H1 (cell line): ENCODE data around the gene ERVFRD-1. TPM values are rescaled to one million over a fixed set of nuclear protein-coding genes. Genes with fewer than 3 reads are reported as not detected.

ENCODE experiments used
- CTCF ChIA-PET: fragments of 300-600 bp; sonication (Branson Sonifier 250); formaldehyde crosslinking; loops from one replicate; lab custom pipeline; 2021; ENCODE audit not compliant: partially characterized antibody; lab: Charles Lee
- POLR2A ChIA-PET: fragments of 300-600 bp; sonication (Branson Sonifier 250); formaldehyde crosslinking; loops from one replicate; lab custom pipeline; 2021; ENCODE audit warnings: inconsistent platforms; ENCODE audit not compliant: partially characterized antibody; lab: Charles Lee
- DNase-seq, 2 experiments: peaks; one replicate each; pipeline versions ENCODE4 v3.0.0 to v3.0.0-alpha.2; 2010 to 2022; ENCODE audit warnings: low spot score in 2 of 2, low read depth in 1 of 2, mixed read lengths in 1 of 2
- FAIRE-seq: peaks from 2 replicates; lab custom pipeline; 2011; peaks lifted over from hg19 to GRCh38; lab: Jason Lieb, UNC
- H2AFZ ChIP-seq: 2 replicates; pipeline ENCODE4 v1.8.1; 2012; ENCODE audit warnings: low read length, inconsistent platforms
- H2AK5ac ChIP-seq: 2 replicates; pipeline ENCODE4 v1.6.1; 2013; ENCODE audit warnings: low read depth, low read length
- H2BK120ac ChIP-seq: replicated peaks from 2 replicates; pipeline ENCODE3; 2013; ENCODE audit warnings: low read depth, low read length, inconsistent platforms
- H2BK12ac ChIP-seq: 2 replicates; pipeline ENCODE4 v1.6.1; 2013; ENCODE audit warnings: low read depth, low read length
- H2BK15ac ChIP-seq: 2 replicates; pipeline ENCODE4 v1.6.1; 2013; ENCODE audit warnings: low read length
- H2BK20ac ChIP-seq: 2 replicates; pipeline ENCODE4 v1.6.1; 2013; ENCODE audit warnings: low read length
- H2BK5ac ChIP-seq: 2 replicates; pipeline ENCODE4 v1.6.1; 2013; ENCODE audit warnings: low read depth, low read length
- H3K14ac ChIP-seq: 2 replicates; pipeline ENCODE4 v1.6.1; 2013; ENCODE audit warnings: inconsistent platforms; ENCODE audit not compliant: insufficient read length
- H3K18ac ChIP-seq: 2 replicates; pipeline ENCODE4 v1.6.1; 2013; ENCODE audit warnings: low read length; ENCODE audit errors: extremely low read depth
- H3K23ac ChIP-seq: 2 replicates; pipeline ENCODE4 v1.6.1; 2013; ENCODE audit warnings: inconsistent platforms; ENCODE audit not compliant: insufficient read length
- H3K23me2 ChIP-seq: 2 replicates; pipeline ENCODE4 v1.6.1; 2013; ENCODE audit warnings: low read depth, low read length
- H3K27ac ChIP-seq: 2 replicates; pipeline ENCODE4 v1.6.1; 2011; ENCODE audit warnings: low read depth, low read length, inconsistent platforms
- H3K27me3 ChIP-seq, 4 experiments: replicated peaks in 1 of 4; 1 replicate in 1 of 4; 2 replicates in 3 of 4; pipeline versions ENCODE4 v1.6.1 to v1.8.1; 2011 to 2013; ENCODE audit warnings: low read length in 3 of 4, mild to moderate bottlenecking in 3 of 4, inconsistent platforms in 2 of 4, mixed read lengths in 2 of 4, moderate library complexity in 1 of 4; ENCODE audit not compliant: control insufficient read depth in 3 of 4, insufficient read depth in 3 of 4; ENCODE audit errors: extremely low read depth in 1 of 4
- H3K36me3 ChIP-seq, 4 experiments: 2 replicates each; pipeline versions ENCODE4 v1.6.1 to v1.8.1; 2011 to 2013; ENCODE audit warnings: mild to moderate bottlenecking in 4 of 4, low read length in 3 of 4, moderate library complexity in 2 of 4, control low read depth in 1 of 4, inconsistent platforms in 1 of 4; ENCODE audit not compliant: insufficient read depth in 4 of 4, control insufficient read depth in 2 of 4
- H3K4ac ChIP-seq: replicated peaks from 2 replicates; pipeline ENCODE3; 2013; ENCODE audit warnings: low read length, low read depth, mixed read lengths, inconsistent platforms; ENCODE audit not compliant: insufficient read length
- H3K4me1 ChIP-seq, 4 experiments: replicated peaks in 1 of 4; 1 replicate in 1 of 4; 2 replicates in 3 of 4; pipeline versions ENCODE4 v1.6.1 to v1.8.1; 2011 to 2013; ENCODE audit warnings: low read length in 3 of 4, inconsistent platforms in 2 of 4, mixed read lengths in 1 of 4; ENCODE audit not compliant: insufficient read depth in 4 of 4, control insufficient read depth in 3 of 4
- H3K4me2 ChIP-seq, 2 experiments: 2 replicates each; pipeline versions ENCODE4 v1.6.1 to v1.8.1; 2011 to 2013; ENCODE audit warnings: low read depth in 2 of 2, low read length in 2 of 2, control low read depth in 1 of 2, inconsistent platforms in 1 of 2, mild to moderate bottlenecking in 1 of 2; ENCODE audit not compliant: insufficient read depth in 1 of 2
- H3K4me3 ChIP-seq, 4 experiments: fragments of 200-600, 300-600 bp in 1 of 4; sonication (generic), shearing (Covaris generic), sonication (Bioruptor Twin) in 1 of 4; 2 replicates each; pipeline versions ENCODE4 v1.5.1 to v1.8.1; 2011 to 2016; ENCODE audit warnings: low read length in 4 of 4, low read depth in 3 of 4, control low read depth in 2 of 4, inconsistent platforms in 2 of 4, mild to moderate bottlenecking in 2 of 4, mixed read lengths in 1 of 4, moderate library complexity in 1 of 4; ENCODE audit not compliant: insufficient read depth in 2 of 4; ENCODE audit errors: extremely low read depth in 1 of 4
- H3K56ac ChIP-seq: replicated peaks from 2 replicates; pipeline ENCODE3; 2013; ENCODE audit warnings: low read depth, mild to moderate bottlenecking, mixed read lengths, low read length, inconsistent platforms; ENCODE audit not compliant: insufficient read length
- H3K79me1 ChIP-seq: 2 replicates; pipeline ENCODE4 v1.6.1; 2013; ENCODE audit warnings: low read depth, low read length, control low read depth
- H3K79me2 ChIP-seq, 2 experiments: 2 replicates each; pipeline versions ENCODE4 v1.6.1 to v1.8.1; 2012 to 2013; ENCODE audit warnings: low read length in 2 of 2, mild to moderate bottlenecking in 2 of 2, inconsistent platforms in 1 of 2; ENCODE audit not compliant: insufficient read depth in 2 of 2, control insufficient read depth in 1 of 2
- H3K9ac ChIP-seq, 4 experiments: replicated peaks in 1 of 4; 1 replicate in 1 of 4; 2 replicates in 3 of 4; pipeline versions ENCODE4 v1.6.1 to v1.8.1; 2011 to 2013; ENCODE audit warnings: low read depth in 3 of 4, low read length in 3 of 4, control low read depth in 2 of 4, mild to moderate bottlenecking in 2 of 4, moderate library complexity in 2 of 4, inconsistent platforms in 1 of 4; ENCODE audit errors: extremely low read depth in 1 of 4
- H3K9me3 ChIP-seq, 2 experiments: 2 replicates each; pipeline versions ENCODE4 v1.6.1 to v1.8.1; 2012 to 2013; ENCODE audit warnings: mild to moderate bottlenecking in 2 of 2, moderate library complexity in 2 of 2, control low read depth in 1 of 2, inconsistent platforms in 1 of 2, low read depth in 1 of 2, low read length in 1 of 2, mixed read lengths in 1 of 2; ENCODE audit not compliant: insufficient read depth in 2 of 2
- H4K20me1 ChIP-seq, 2 experiments: replicated peaks in 1 of 2; 2 replicates each; pipeline versions ENCODE3 to v1.8.1; 2011 to 2013; ENCODE audit warnings: inconsistent platforms in 2 of 2, low read length in 2 of 2, mild to moderate bottlenecking in 1 of 2; ENCODE audit not compliant: insufficient read depth in 2 of 2, control insufficient read depth in 1 of 2
- H4K5ac ChIP-seq: 2 replicates; pipeline ENCODE4 v1.6.1; 2013; ENCODE audit warnings: low read length, low read depth, mixed read lengths, inconsistent platforms; ENCODE audit not compliant: insufficient read length
- H4K8ac ChIP-seq: 2 replicates; pipeline ENCODE4 v1.8.0; 2013; ENCODE audit warnings: mild to moderate bottlenecking, moderate library complexity, low read length, inconsistent platforms; ENCODE audit not compliant: insufficient read depth; ENCODE audit errors: extremely low read depth
- H4K91ac ChIP-seq: replicated peaks from 2 replicates; pipeline ENCODE3; 2013; ENCODE audit warnings: low read length, mixed read lengths, inconsistent platforms; ENCODE audit not compliant: insufficient read length
- CREB1 ChIP-seq: IDR thresholded peaks from 2 replicates; pipeline ENCODE4 v1.6.1; 2012; ENCODE audit warnings: inconsistent platforms
- ZNF274 ChIP-seq: IDR thresholded peaks from 2 replicates; pipeline ENCODE4 v1.7.0; 2012; ENCODE audit warnings: low read length, borderline replicate concordance; ENCODE audit errors: extremely low read depth
- WGBS, 2 experiments: shearing (Covaris generic) in 1 of 2; methylation state at CpG; one replicate each; pipeline versions ENCODE4 v1.1.6 to v1.1.7; 2013 to 2015; ENCODE audit warnings: low lambda C conversion rate in 2 of 2, mixed read lengths in 2 of 2, inconsistent platforms in 1 of 2, low coverage in 1 of 2, missing lambda C conversion rate in 1 of 2; ENCODE audit not compliant: insufficient replicate concordance in 2 of 2, insufficient coverage in 1 of 2, insufficient read length in 1 of 2; ENCODE audit errors: extremely low coverage in 1 of 2, missing lambda C conversion rate in 1 of 2; 5-methylcytosine and 5-hydroxymethylcytosine counted together
- polyA plus RNA-seq, 7 experiments: library from polyadenylated mRNA; depleted of rRNA in 3 of 7; stranded (reverse) in 5 of 7; unstranded in 2 of 7; fragments of >200 nt in 5 of 7; fragments of 200-250 nt in 2 of 7; gene quantifications; 1 replicate in 5 of 7; 2 replicates in 1 of 7; 4 replicates in 1 of 7; pipeline versions ENCODE4 v1.2.1 to v1.2.3, GENCODE V29; 2011 to 2013; ENCODE audit warnings: missing spikeins in 2 of 7, mixed read lengths in 2 of 7
- total RNA-seq: library from RNA; stranded (reverse); fragmentation: NEBNext Ultra II Directional; extraction: Animal tissue kit (Norgen Biotek cat#: 25700); gene quantifications from 2 replicates; pipeline ENCODE4 v1.2.1, GENCODE V29; 2021

Gene ERVFRD-1
- total and polyA plus RNA-seq, 2 of the 8 experiments (the other 6 are each of a cell fraction or from before 2014, with no cell fraction given): not detected

- Histone ChIP-seq H3K18ac (no peak overlapping the region), H3K27me3 (no peaks in the 10 kb centered on the region), H4K20me1 (no peaks in the 10 kb centered on the region), H3K4ac (no peak overlapping the region), H3K14ac (no peak overlapping the region), H2BK15ac (no peak overlapping the region), H3K9me3 (no peaks in the 10 kb centered on the region), H3K23me2 (no peaks in the 10 kb centered on the region), H3K79me1 (peaks cover 3% of the 10 kb centered on the region; the same call in 1 of the 2 replicates), H2BK5ac (no peak overlapping the region), H2AFZ (no peak overlapping the region), H3K4me1 (peaks cover 0 to 8% (median 2%) of the 10 kb centered on the region in 4 experiments; a peak in 5 of 7 replicates), H3K79me2 (peaks cover 7 to 66% of the 10 kb centered on the region in 2 experiments; a peak in 3 of 4 replicates), H4K8ac (no peak overlapping the region), H3K27ac (no peak overlapping the region), H3K4me2 (no peak overlapping the region), H2BK20ac (no peak overlapping the region), H3K36me3 (no peaks in the 10 kb centered on the region), H4K5ac (no peak overlapping the region), H3K4me3 (no peak overlapping the region), H2AK5ac (no peak overlapping the region), H2BK12ac (no peak overlapping the region), H3K9ac (no peak overlapping the region), H2BK120ac (no peak overlapping the region), H3K23ac (no peak overlapping the region), H3K56ac (no peak overlapping the region), H4K91ac (no peak overlapping the region)
- ChIA-PET CTCF (interaction anchor here (1.5 to 2.3 kb wide), 4 partner anchors 16 to 383 kb away, joined by 4 to 5 read pairs (median 5); partner anchors contain the start of gene SMIM13), POLR2A (no interaction called here)
- DNase-seq (no peak), FAIRE-seq (no peak)
- 90% methylated on average over 4 of the region's 4 CpGs; no CpG with 5 or more reads in 1 of the 2 experiments for whole genome bisulfite sequencing, 2 experiments
- TF ChIP-seq CREB1 (no peak), ZNF274 (no peak)
Measured at GRCh38 chr6:11113038-11113437, 1.5 kb upstream of the ERVFRD-1 start.
